ENCODE measurements around the gene BHLHE23.

GRCh38 chr20:63043348-63044203 lies 36.8 kb upstream of the BHLHE23 start:
- TF ChIP-seq POLR2A (IDR thresholded peaks at IDR 0.05) (no peak), CTCF (IDR thresholded peaks at IDR 0.05) (no peak)
